GM19351 (cell line): ENCODE data around the gene PWP1.

ENCODE experiments used
- ATAC-seq: cut with Tn5 transposase; IDR thresholded peaks from one replicate; pipeline ENCODE4 v1.9.1; 2021; ENCODE audit warnings: mild to moderate bottlenecking, moderate library complexity; ENCODE audit not compliant: unreplicated experiment

PWP1 gene

GRCh38 chr12:107732365-107732764 lies 46.8 kb downstream of the PWP1 start:
- no peak for ATAC-seq

GRCh38 chr12:107734139-107734538 lies 48.5 kb downstream of the PWP1 start:
- no peak for ATAC-seq

- no peak for ATAC-seq
Observed at GRCh38 chr12:107735763-107736162, 50.2 kb downstream of the PWP1 start.

GRCh38 chr12:107736914-107737313 lies 51.3 kb downstream of the PWP1 start:
- ATAC-seq = peak; percentile 100

GRCh38 chr12:107748472-107748871 lies 62.9 kb downstream of the PWP1 start:
- ATAC-seq = no peak

GRCh38 chr12:107749083-107749482 lies 63.5 kb downstream of the PWP1 start:
- no peak for ATAC-seq

GRCh38 chr12:107759410-107759809 lies 73.8 kb downstream of the PWP1 start:
- no peak for ATAC-seq

GRCh38 chr12:107760207-107760808 lies 74.7 kb downstream of the PWP1 start:
- peak; percentile 29 for ATAC-seq

- ATAC-seq = peak; percentile 87
Observed at GRCh38 chr12:107760809-107761501, 75.4 kb downstream of the PWP1 start, which contains the start of gene PRDM4. Gene PRDM4, minus strand, starts transcription at chr12:107761137. Its CDS starts 622 bp downstream, at chr12:107760515.

GRCh38 chr12:107761502-107761904 lies 75.9 kb downstream of the PWP1 start:
- no peak for ATAC-seq
